Mesodermal cell (in vitro differentiated cells): ENCODE results near the gene AR.

Experiments used
- H3K27ac ChIP-seq: 2 replicates; pipeline ENCODE4 v1.7.0; 2013; ENCODE audit warnings: mild to moderate bottlenecking, low read depth, low read length, moderate library complexity; ENCODE audit not compliant: severe bottlenecking
- H3K36me3 ChIP-seq: 2 replicates; pipeline ENCODE4 v1.7.1; 2013; ENCODE audit warnings: mild to moderate bottlenecking, low read length, moderate library complexity; ENCODE audit not compliant: control insufficient read depth, insufficient read depth
- H3K4me1 ChIP-seq: one replicate; pipeline ENCODE4 v1.7.1; 2013; ENCODE audit warnings: mild to moderate bottlenecking, low read length; ENCODE audit not compliant: insufficient read depth, control insufficient read depth, poor library complexity, severe bottlenecking
- H3K4me3 ChIP-seq: 2 replicates; pipeline ENCODE4 v1.7.0; 2013; ENCODE audit warnings: low read length, control low read depth, mild to moderate bottlenecking; ENCODE audit not compliant: insufficient read depth, poor library complexity, severe bottlenecking; ENCODE audit errors: extremely low read depth
- H3K9me3 ChIP-seq: 2 replicates; pipeline ENCODE4 v1.7.1; 2013; ENCODE audit warnings: mild to moderate bottlenecking, low read length, moderate library complexity; ENCODE audit not compliant: control insufficient read depth
- WGBS, 2 experiments: methylation state at CpG; one replicate each; pipeline ENCODE4 v1.1.5; 2013; ENCODE audit warnings: missing lambda C conversion rate in 2 of 2; ENCODE audit not compliant: insufficient coverage in 2 of 2; 5-methylcytosine and 5-hydroxymethylcytosine counted together

AR gene

GRCh38 chrX:67725471-67725870 is 181.7 kb downstream of the AR start:
- Histone ChIP-seq H3K9me3 (no peaks in the 10 kb centered on the region), H3K4me1 (no peaks in the 10 kb centered on the region), H3K27ac (no peak overlapping the region), H3K36me3 (no peaks in the 10 kb centered on the region), H3K4me3 (no peak overlapping the region)
- 100% methylated on average over 1 of the region's 2 CpGs; no CpG with 5 or more reads in 1 of the 2 experiments for WGBS, 2 experiments

- Histone ChIP-seq H3K4me3 (no peak overlapping the region), H3K9me3 (no peaks in the 10 kb centered on the region), H3K27ac (no peak overlapping the region), H3K4me1 (no peaks in the 10 kb centered on the region), H3K36me3 (no peaks in the 10 kb centered on the region)
- no CpG with 5 or more reads among the region's 1 CpG for WGBS, 2 experiments
Measured at GRCh38 chrX:67726018-67726417, 182.2 kb downstream of the AR start.

- H3K4me3 ChIP-seq = no peak overlapping the region
- no peaks in the 10 kb centered on the region for H3K4me1 ChIP-seq
- H3K27ac ChIP-seq = no peak overlapping the region
- H3K9me3 ChIP-seq = no peaks in the 10 kb centered on the region
- H3K36me3 ChIP-seq = no peaks in the 10 kb centered on the region
- WGBS, 2 experiments = 100% methylated on average over 1 of the region's 2 CpGs; no CpG with 5 or more reads in 1 of the 2 experiments
Measured at GRCh38 chrX:67727576-67727975, 183.8 kb downstream of the AR start.

GRCh38 chrX:67730296-67730695 is 186.5 kb downstream of the AR start:
- no peaks in the 10 kb centered on the region for H3K4me1 ChIP-seq
- H3K9me3 ChIP-seq = no peaks in the 10 kb centered on the region
- H3K36me3 ChIP-seq = no peaks in the 10 kb centered on the region
- no CpG with 5 or more reads among the region's 2 CpGs for WGBS, 2 experiments
- H3K4me3 ChIP-seq = no peak overlapping the region
- no peak overlapping the region for H3K27ac ChIP-seq

GRCh38 chrX:67731061-67731460 is 187.2 kb downstream of the AR start:
- Histone ChIP-seq H3K4me1 (no peaks in the 10 kb centered on the region), H3K36me3 (no peaks in the 10 kb centered on the region), H3K4me3 (no peak overlapping the region), H3K9me3 (no peaks in the 10 kb centered on the region), H3K27ac (no peak overlapping the region)

- no peaks in the 10 kb centered on the region for H3K36me3 ChIP-seq
- no peak overlapping the region for H3K4me3 ChIP-seq
- H3K4me1 ChIP-seq = no peaks in the 10 kb centered on the region
- H3K27ac ChIP-seq = no peak overlapping the region
- WGBS, 2 experiments = no CpG with 5 or more reads among the region's 2 CpGs
- H3K9me3 ChIP-seq = no peaks in the 10 kb centered on the region
Measured at GRCh38 chrX:67732864-67733263, 189.0 kb downstream of the AR start.

- H3K4me3 ChIP-seq = no peak overlapping the region
- H3K9me3 ChIP-seq = no peaks in the 10 kb centered on the region
- H3K36me3 ChIP-seq = no peaks in the 10 kb centered on the region
- H3K27ac ChIP-seq = no peak overlapping the region
- WGBS, 2 experiments = 60% methylated on average over 1 of the region's 2 CpGs; no CpG with 5 or more reads in 1 of the 2 experiments
- H3K4me1 ChIP-seq = no peaks in the 10 kb centered on the region
Measured at GRCh38 chrX:67734111-67734753, 190.4 kb downstream of the AR start.

GRCh38 chrX:67749536-67749935 is 205.7 kb downstream of the AR start:
- Histone ChIP-seq H3K27ac (no peak overlapping the region), H3K4me1 (no peaks in the 10 kb centered on the region), H3K36me3 (no peaks in the 10 kb centered on the region), H3K4me3 (no peak overlapping the region), H3K9me3 (no peaks in the 10 kb centered on the region)
- 100% methylated on average over 1 of the region's 2 CpGs; no CpG with 5 or more reads in 1 of the 2 experiments for WGBS, 2 experiments

- no peaks in the 10 kb centered on the region for H3K9me3 ChIP-seq
- no peak overlapping the region for H3K27ac ChIP-seq
- WGBS, 2 experiments = no CpG with 5 or more reads among the region's 2 CpGs
Measured at GRCh38 chrX:67750694-67751093, 206.9 kb downstream of the AR start.

GRCh38 chrX:67759018-67759417 is 215.2 kb downstream of the AR start:
- 100% methylated on average over 1 of the region's 1 CpG; no CpG with 5 or more reads in 1 of the 2 experiments for WGBS, 2 experiments
- Histone ChIP-seq H3K27ac (no peak overlapping the region), H3K4me3 (no peak overlapping the region), H3K36me3 (no peaks in the 10 kb centered on the region), H3K4me1 (no peaks in the 10 kb centered on the region), H3K9me3 (no peaks in the 10 kb centered on the region)

More at GRCh38 chrX:67750694-67751093, 206.9 kb downstream of the AR start:
- Histone ChIP-seq H3K4me1 (no peaks in the 10 kb centered on the region), H3K4me3 (no peak overlapping the region), H3K36me3 (no peaks in the 10 kb centered on the region)

GRCh38 chrX:67777148-67777547 is 233.3 kb downstream of the AR start:
- no peak overlapping the region for H3K4me3 ChIP-seq
- no peak overlapping the region for H3K27ac ChIP-seq
- H3K36me3 ChIP-seq = no peaks in the 10 kb centered on the region
- no peaks in the 10 kb centered on the region for H3K4me1 ChIP-seq
- H3K9me3 ChIP-seq = no peaks in the 10 kb centered on the region
